Measurements from ENCODE around the gene ANKRD13A. TPM values are rescaled to one million over a fixed set of nuclear protein-coding genes. Genes with fewer than 3 reads are reported as not detected.
A peak's percentile ranks its signal among the peaks of the same experiment; 100 is the strongest.

ANKRD13A gene
- total RNA-seq, 4 donors from 2014 or later, result 19.0 to 29.3 (median 20.5) TPM

DNA sequence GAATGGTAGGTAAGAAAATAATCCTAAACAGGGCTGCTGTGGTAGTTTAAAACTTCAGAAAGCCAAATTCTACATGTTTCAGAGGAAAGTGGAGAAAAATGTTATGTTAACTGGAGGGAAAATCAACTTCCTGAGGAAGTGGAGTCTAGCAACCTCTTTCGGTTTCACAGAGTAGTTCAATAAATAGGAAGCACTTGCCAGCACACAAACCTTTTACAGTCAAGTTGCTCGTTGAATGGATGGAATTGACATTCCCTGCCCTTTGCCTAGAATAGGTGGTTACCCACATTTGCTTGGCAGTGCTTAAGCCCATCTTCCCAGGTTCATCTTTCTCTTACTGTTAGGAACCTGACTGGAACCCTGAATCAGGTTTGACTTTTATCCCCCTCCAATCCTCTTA, 15.9 kb downstream of the ANKRD13A start:
- H3K27ac ChIP-seq, result no peak overlapping the region
- in situ Hi-C loops (cut with MboI; ENCODE audit: low sequenced_read_pairs in 4 of 4), result no loop called here

DNA sequence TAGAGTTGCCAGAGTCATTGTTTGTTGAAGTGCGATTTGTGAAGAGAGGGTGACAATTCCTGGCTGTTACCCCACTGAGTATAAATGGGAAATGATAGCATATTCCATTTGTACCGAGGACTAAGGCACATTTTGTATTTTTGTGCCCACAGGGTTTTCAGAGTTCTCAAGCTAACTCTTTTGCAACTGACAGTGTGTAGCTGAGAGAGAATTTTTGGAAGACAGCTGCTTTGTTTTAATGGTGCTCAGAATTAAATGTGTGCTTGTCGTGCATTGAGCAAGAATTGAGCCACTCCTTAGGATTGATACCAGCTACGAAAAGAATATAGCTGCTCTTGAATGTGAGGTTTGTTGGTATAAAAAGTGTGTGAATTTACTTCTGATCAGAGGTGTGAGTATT, 21.7 kb downstream of the ANKRD13A start:
- Histone ChIP-seq H3K9me3 (no peaks in the 10 kb centered on the region), H3K36me3 (peaks cover 0 to 49% of the 10 kb centered on the region in 2 donors), H3K4me1 (peaks cover 19 to 25% of the 10 kb centered on the region in 2 donors), H3K27me3 (no peaks in the 10 kb centered on the region), H3K4me3 (no peak overlapping the region), H3K27ac (no peak overlapping the region)
- TF ChIP-seq, protein P1, sequence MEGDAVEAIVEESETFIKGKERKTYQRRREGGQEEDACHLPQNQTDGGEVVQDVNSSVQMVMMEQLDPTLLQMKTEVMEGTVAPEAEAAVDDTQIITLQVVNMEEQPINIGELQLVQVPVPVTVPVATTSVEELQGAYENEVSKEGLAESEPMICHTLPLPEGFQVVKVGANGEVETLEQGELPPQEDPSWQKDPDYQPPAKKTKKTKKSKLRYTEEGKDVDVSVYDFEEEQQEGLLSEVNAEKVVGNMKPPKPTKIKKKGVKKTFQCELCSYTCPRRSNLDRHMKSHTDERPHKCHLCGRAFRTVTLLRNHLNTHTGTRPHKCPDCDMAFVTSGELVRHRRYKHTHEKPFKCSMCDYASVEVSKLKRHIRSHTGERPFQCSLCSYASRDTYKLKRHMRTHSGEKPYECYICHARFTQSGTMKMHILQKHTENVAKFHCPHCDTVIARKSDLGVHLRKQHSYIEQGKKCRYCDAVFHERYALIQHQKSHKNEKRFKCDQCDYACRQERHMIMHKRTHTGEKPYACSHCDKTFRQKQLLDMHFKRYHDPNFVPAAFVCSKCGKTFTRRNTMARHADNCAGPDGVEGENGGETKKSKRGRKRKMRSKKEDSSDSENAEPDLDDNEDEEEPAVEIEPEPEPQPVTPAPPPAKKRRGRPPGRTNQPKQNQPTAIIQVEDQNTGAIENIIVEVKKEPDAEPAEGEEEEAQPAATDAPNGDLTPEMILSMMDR (IDR thresholded peaks at IDR 0.05 in 4 of 5, conservative IDR thresholded peaks at IDR 0.05 in 1 of 5), result no peak
- no peak for TF ChIP-seq POLR2A (IDR thresholded peaks at IDR 0.05)
- ATAC-seq (no peak), DNase-seq (no peak)
- in situ Hi-C loops (cut with MboI; ENCODE audit: low sequenced_read_pairs in 4 of 4), result no loop called here
- intact Hi-C loops (cut with DNase I; ENCODE audit: low total_unique reads), result no loop called here

More for the DNA sequence above, 15.9 kb downstream of the ANKRD13A start:
- Histone ChIP-seq H3K9me3 (no peaks in the 10 kb centered on the region), H3K4me3 (no peak overlapping the region), H3K4me1 (no peaks in the 10 kb centered on the region), H3K36me3 (peaks cover 0 to 79% of the 10 kb centered on the region in 2 donors), H3K27me3 (no peaks in the 10 kb centered on the region)
- no peak for ATAC-seq
- intact Hi-C loops (cut with DNase I; ENCODE audit: low total_unique reads), result no loop called here
- DNase-seq, result no peak
- TF ChIP-seq POLR2A (IDR thresholded peaks at IDR 0.05), result no peak
- TF ChIP-seq, protein P1 (IDR thresholded peaks at IDR 0.05 in 4 of 5, conservative IDR thresholded peaks at IDR 0.05 in 1 of 5), result no peak

DNA sequence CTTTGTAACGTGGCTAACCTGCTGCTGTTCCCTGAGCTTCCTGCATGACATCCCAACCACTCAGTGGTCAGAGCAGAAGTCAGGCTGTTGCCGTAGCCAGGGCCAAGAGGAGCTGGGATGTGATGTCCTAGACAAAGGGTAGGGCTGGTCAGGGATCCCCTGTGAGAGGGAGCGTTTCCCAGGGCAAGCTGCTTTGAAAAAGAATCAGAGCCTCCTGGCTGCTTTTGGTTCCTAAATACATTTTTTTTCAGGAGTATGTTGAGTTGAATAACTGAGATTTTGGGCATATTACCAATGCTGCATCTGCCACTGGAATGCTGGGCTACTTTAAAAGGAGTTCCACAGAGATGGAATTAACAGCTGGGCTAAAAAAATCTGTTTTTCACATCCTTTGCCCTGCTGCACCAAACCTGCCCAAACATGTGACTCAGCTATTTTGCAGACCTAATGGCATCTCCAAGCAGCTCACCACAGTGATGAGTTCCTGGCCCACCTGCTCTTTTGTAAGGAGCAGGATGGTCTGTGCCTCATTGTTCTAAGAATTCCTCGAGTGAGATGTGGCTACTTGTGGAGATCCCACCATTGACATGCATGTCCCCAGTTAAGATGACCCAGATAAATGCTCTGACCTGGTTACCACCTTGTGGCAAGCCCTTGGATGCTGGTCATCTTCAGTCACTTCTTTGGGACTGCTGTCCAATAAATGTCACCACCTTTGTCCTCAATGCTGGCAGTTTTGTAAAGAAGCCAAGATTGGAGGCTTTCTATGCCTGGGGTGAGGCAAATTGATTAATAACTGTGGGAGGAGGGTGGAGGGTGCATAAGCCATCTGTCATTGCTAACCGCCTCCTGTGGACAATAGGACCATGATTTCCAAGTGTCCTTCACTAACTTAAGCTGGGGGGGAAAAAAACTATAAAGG, 24.1 kb downstream of the ANKRD13A start:
- no peaks in the 10 kb centered on the region for H3K27me3 ChIP-seq
- peak overlapping the region in 3 of 4 donors; percentile 18 to 45 (median 34) for H3K27ac ChIP-seq
- no peak for ATAC-seq
- intact Hi-C loops (cut with DNase I; ENCODE audit: low total_unique reads) (no loop called here), in situ Hi-C loops (cut with MboI; ENCODE audit: low sequenced_read_pairs in 4 of 4) (no loop called here)
- peaks cover 0 to 44% of the 10 kb centered on the region in 2 donors for H3K36me3 ChIP-seq
- H3K9me3 ChIP-seq, result no peaks in the 10 kb centered on the region
- DNase-seq, result no peak
- H3K4me1 ChIP-seq, result peaks cover 19 to 25% of the 10 kb centered on the region in 2 donors
- H3K4me3 ChIP-seq, result no peak overlapping the region
- TF ChIP-seq, protein P1 (IDR thresholded peaks at IDR 0.05 in 4 of 5, conservative IDR thresholded peaks at IDR 0.05 in 1 of 5), result no peak
- TF ChIP-seq POLR2A (IDR thresholded peaks at IDR 0.05), result no peak

DNA sequence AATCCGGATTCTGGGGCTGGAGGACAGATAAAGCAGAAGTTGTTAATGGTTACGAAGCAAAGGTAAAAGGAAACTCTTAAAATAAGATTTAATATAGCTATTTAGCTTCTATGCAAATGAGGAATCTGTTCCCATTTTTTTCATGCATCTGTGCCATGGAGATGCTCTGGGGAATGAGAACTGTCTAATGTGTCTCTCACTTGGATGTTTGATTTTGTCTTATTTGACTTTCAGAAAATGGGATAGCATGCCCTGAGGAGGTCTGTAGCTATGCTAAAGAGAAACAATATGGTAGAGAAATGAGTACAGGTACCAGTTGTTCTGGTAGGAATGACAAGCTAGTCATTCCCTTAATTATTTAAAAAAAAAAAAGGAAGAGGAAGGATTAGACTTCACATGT, 24.8 kb downstream of the ANKRD13A start:
- DNase-seq (no peak), ATAC-seq (no peak)
- TF ChIP-seq POLR2A (IDR thresholded peaks at IDR 0.05), result no peak
- TF ChIP-seq, protein P1 (IDR thresholded peaks at IDR 0.05 in 4 of 5, conservative IDR thresholded peaks at IDR 0.05 in 1 of 5), result no peak
- H3K27me3 ChIP-seq, result no peaks in the 10 kb centered on the region
- peaks cover 0 to 45% of the 10 kb centered on the region in 2 donors for H3K36me3 ChIP-seq
- in situ Hi-C loops (cut with MboI; ENCODE audit: low sequenced_read_pairs in 4 of 4), result no loop called here
- H3K9me3 ChIP-seq, result no peaks in the 10 kb centered on the region
- H3K27ac ChIP-seq, result peak overlapping the region; percentile 30 to 50 (median 40)
- intact Hi-C loops (cut with DNase I; ENCODE audit: low total_unique reads), result no loop called here
- no peak overlapping the region for H3K4me3 ChIP-seq
- peaks cover 19 to 25% of the 10 kb centered on the region in 2 donors for H3K4me1 ChIP-seq
